Posterior vena cava (tissue), 2 donors: ENCODE data around the gene SYT17. TPM values are rescaled to one million over a fixed set of nuclear protein-coding genes. Genes with fewer than 3 reads are reported as not detected.
A peak's percentile ranks its signal among the peaks of the same experiment; 100 is the strongest.
"Not testable (repeated sequence)": the region's sequence is repeated elsewhere in the genome, so short reads cannot be mapped to it uniquely, and the experiment has no call there.

Experiments
- DNase-seq: peaks from one replicate; pipeline ENCODE4 v3.0.0-alpha.2; 2020; ENCODE audit warnings: low spot score
- intact Hi-C, 2 donors: fragments of 100-400 bp; cut with DNase I; formaldehyde crosslinking; loops; one replicate each; pipeline versions ENCODE4 v1.14.1 to v1.14.2; 2022 to 2023
- total RNA-seq, 2 donors: library from RNA; stranded (reverse); fragmentation: NEBNext Ultra II Directional; extraction: Animal tissue kit (Norgen Biotek cat#: 25700); gene quantifications; one replicate each; pipeline ENCODE4 v1.2.1, GENCODE V29; 2021
- donor health status: DM: yes; HTN: yes; CAD: no.
- donor health status: DM: yes; HTN: yes; CAD: no.

SYT17 gene
- total RNA-seq, 2 donors from 2014 or later: 1.2 to 2.8 TPM

- intact Hi-C loops: loop anchor here (10.0 kb wide), 2 partner anchors 74 to 206 kb away; no protein-coding TSS in a partner anchor
- DNase-seq: no peak
Measured at GRCh38 chr16:19169082-19169639, 1.1 kb downstream of the SYT17 start.

GRCh38 chr16:19170043-19170655 is 2.1 kb downstream of the SYT17 start:
- no peak for DNase-seq
- intact Hi-C loops: loop anchor here in 1 of 2 donors (5.0 kb wide), 1 partner anchor 202 kb away; no protein-coding TSS in a partner anchor

DNA sequence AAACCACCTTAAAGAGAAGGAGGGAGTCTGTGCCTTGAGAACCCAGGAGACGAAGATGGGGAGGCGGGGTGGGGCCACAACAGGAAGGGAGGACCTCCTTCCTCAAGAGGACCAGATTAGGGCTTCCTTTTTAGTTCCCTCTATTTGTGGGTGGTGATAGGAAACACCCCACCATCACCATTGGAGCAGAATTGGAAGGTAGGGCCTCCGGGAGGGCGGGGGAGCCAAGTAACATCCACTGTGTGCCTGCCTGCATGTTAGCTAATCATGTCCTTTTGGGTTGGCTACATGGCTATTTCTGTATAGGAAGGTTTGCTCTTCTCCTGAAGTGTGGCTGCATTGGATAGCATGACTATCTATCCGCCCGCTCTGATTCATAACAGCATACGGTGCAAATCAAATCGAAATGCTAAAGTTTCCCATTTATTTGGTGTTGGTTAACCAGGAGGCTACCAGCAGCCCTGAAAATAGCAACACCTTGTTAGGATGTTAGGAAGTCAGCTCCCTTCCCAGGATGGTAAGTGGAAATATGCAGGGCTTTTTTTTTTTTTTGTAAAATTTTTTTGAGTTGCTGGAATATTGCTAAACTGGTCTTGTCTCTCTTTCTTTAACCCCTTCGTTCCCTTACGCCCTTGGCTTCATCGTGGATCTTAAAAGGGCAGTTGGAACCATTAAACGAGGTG is 4.2 kb downstream of the SYT17 start:
- intact Hi-C loops: loop anchor here in 1 of 2 donors (5.0 kb wide), 1 partner anchor 200 kb away; no protein-coding TSS in a partner anchor
- no peak for DNase-seq

DNA sequence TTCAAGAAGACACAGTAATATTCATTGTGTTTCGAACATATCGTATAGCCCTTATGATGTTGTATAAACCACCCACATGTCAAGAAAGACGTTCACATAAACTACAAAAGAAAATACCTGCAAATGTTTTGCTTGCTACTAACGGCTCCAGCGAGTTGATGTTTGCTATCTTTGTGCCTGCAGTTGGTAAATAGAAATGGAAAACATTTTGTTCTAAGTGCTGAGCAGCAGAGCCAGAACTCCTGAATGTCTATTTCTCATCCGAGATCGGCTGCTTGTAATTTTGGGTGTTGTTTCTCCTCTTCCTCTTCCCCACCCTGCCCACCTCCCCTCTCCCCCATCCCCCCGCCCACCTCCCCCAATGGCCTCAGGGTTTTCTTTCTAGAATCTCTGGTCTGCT is 5.0 kb downstream of the SYT17 start:
- intact Hi-C loops: loop anchor here in 1 of 2 donors (5.0 kb wide), 1 partner anchor 199 kb away; no protein-coding TSS in a partner anchor
- no peak for DNase-seq

- DNase-seq: no peak
- intact Hi-C loops: loop anchor here in 1 of 2 donors (5.0 kb wide), 1 partner anchor 198 kb away; no protein-coding TSS in a partner anchor
Measured at GRCh38 chr16:19173649-19174383, 5.8 kb downstream of the SYT17 start.

DNA sequence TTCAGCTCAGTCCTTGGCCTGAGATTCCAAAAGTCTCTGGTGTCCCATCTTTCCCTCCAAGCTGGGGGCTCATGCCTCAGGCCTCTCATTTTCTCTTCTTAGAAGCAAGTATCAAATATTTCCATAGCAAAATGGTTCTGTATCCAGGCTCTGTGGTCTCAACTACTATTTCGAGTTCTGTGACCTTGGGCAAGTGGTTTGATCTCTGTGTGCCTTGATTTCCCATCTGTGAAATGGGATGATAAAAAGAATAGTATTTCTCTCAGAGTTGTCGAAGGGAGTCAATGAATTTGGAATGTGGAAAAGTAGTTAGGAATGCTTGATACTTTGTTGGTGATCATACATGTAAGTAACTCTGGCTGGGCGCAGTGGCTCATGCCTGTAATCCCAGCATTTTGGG is 6.4 kb downstream of the SYT17 start:
- DNase-seq: no peak
- intact Hi-C loops: loop anchor here in 1 of 2 donors (5.0 kb wide), 1 partner anchor 198 kb away; no protein-coding TSS in a partner anchor

- intact Hi-C loops: no loop called here
- DNase-seq: no peak
Measured at GRCh38 chr16:19175492-19176262, 7.6 kb downstream of the SYT17 start.

DNA sequence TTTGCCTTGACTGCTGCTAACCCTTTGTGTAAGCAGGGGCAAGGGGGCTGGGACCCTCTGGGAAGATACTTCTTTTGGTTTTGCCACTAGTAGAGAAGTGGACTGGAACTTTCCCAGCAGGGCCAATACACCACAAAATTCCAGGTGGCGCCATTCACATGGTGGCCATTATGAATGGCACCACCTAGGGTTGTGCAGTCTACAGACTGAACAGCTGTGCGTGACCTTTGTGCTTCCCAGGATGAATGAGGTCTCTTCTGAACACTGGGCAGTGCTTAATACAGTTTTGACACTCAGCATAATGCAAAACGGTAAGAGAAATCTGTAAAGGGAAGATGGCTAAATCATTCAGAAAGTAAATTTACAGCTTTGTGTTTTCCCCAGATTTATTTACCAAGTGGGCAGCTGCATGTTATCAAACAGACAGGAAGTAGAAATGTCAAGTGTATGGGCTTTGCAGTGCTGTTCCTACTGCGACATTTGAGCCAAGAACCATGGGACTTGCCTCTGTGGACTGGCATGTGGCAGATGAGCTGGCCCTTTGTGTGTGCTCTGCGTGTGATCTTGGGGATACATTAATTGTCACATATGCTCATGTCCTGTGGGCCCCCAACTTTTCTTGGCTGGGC is 9.2 kb downstream of the SYT17 start:
- intact Hi-C loops: no loop called here
- DNase-seq: no peak

DNA sequence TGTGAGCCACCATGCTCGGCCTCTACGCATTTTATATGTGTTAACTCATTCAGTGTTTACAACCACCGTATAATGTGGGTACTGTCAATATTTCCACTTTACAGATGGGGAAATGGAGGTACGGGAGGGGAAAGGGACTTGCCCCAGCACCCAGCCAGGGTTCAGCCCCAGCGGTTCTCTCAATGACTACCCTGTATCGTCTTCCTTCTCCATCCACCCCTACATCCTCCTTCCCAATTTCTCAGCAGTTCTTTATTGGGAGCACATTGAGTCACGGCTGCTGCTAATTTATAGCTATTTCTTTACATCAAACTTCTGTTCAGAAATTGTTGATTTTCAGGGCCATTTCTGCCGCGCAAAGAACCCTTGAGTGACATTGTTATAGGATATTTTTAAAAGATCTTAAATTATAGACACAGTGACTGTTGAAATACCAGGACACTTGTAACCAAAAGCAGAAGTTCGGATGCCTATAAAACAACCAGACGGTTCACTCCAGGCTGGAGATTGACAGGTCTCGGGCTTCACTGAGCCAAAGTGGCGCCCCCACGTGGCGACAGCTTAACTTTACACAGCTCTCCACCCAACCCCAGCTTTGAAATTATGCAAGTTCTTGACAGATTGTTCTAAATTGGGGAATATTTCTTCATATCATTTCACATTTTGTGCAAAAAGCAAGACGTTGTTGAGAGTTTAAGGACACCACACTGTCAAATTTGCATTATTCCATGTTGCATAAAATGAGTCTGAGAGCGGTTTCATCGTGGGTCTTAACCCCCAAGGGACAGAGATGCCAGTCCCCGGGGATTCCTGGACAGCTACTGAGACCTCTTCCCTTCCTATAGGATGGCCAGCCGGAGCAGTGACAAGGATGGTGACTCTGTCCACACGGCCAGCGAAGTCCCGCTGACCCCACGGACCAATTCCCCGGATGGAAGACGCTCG is 11.8 kb downstream of the SYT17 start:
- peak; percentile 89 for DNase-seq
- intact Hi-C loops: no loop called here

DNA sequence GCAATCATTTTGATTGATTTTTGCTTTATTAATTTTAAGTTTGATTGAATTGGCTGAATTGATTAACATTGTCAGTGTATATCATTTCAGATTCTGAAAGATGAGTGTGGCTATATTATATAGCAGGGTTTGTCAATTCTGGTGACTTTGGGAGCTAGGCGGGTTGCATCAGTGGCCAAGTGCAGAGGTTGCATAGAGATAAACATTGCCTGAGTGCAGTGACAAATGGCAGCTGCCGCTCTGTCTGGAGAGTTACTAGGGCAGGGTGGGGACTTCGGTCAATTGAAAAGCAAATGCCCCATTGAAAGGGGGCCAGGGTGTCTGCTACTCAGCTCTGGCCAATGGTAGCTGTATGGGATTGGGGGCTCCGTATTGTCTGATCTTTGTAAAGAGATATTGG is 12.7 kb downstream of the SYT17 start:
- no peak for DNase-seq
- intact Hi-C loops: no loop called here

DNA sequence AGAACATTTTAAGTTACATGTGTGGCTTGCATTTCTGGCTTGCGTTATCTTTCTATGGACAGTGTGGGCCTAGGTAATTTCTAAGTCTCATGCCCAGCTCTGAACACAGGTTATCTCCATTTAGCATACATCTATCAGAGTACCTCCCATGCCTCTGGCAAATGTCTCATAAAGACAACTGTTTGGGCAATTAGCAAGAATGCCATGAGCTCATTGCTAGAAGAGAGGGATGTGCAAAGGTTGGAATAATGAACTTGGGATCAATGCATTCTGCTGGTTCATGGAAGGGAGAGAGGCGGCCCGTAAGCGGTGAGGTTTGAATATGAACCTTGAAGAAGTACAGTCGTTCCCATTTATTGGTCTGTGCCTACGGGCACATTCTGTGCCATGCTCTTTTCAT is 14.4 kb downstream of the SYT17 start:
- no peak for DNase-seq
- intact Hi-C loops: no loop called here

- intact Hi-C loops: no loop called here
- no peak for DNase-seq
Measured at GRCh38 chr16:19183187-19183586, 15.1 kb downstream of the SYT17 start.

- DNase-seq: no peak
- intact Hi-C loops: no loop called here
Measured at GRCh38 chr16:19184823-19185509, 16.9 kb downstream of the SYT17 start.

GRCh38 chr16:19185510-19185851 is 17.4 kb downstream of the SYT17 start:
- intact Hi-C loops: no loop called here

GRCh38 chr16:19186408-19186807 is 18.4 kb downstream of the SYT17 start:
- no peak for DNase-seq
- intact Hi-C loops: no loop called here

More at GRCh38 chr16:19185510-19185851, 17.4 kb downstream of the SYT17 start:
- no peak for DNase-seq

GRCh38 chr16:19187961-19188360 is 19.9 kb downstream of the SYT17 start:
- DNase-seq, intact Hi-C loops: not testable (repeated sequence)

DNA sequence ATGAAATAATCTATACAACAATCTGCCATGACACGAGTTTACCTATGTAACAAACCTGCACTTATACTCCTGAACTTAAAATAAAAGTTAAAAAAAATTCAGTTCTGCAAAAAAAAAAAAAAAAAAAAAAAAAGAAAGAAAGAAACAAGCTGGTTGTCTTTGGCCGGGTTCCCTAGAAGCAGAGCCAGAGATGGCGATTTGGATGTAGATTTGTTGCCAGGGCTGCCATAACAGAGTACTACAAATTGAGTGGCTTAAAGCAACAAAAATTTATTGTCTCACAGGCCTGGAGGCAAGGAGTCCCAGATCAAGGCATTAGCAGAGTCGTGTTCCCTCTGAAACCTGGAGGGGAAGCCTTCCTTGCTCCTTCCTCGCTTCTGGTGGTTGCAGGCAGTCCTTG is 20.4 kb downstream of the SYT17 start:
- intact Hi-C loops: no loop called here
- no peak for DNase-seq
